NCI-H2227 (cell line): ENCODE results near the gene ROR2.
A peak's percentile ranks its signal among the peaks of the same experiment; 100 is the strongest.
"Not testable (repeated sequence)": the region's sequence is repeated elsewhere in the genome, so short reads cannot be mapped to it uniquely, and the experiment has no call there.

Source experiments
- DNase-seq: peaks from one replicate; lab custom pipeline; 2025; ENCODE audit not compliant: unreplicated experiment; lab: John Stamatoyannopoulos, UW

ROR2 gene

DNA sequence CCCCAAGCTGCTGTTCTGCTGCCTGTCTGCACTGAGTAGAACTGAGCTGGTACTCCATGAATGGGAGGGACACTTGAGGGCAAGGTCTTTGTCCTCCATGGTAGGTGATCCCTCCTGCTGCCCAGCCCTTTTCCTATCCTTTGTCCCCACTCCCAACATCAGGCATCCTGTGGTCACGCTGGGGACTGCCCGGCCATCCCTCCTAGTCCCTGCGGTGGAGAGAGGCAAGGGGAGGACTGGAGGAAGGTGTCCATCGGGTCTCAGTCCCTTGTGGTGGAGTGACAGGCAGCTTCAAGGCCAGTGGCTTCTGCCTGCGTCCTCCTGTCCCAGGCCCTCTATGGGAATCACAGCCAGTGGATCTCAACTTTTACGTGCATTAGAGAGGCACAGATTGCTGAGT, 25.9 kb downstream of the ROR2 start:
- DNase-seq = no peak

DNA sequence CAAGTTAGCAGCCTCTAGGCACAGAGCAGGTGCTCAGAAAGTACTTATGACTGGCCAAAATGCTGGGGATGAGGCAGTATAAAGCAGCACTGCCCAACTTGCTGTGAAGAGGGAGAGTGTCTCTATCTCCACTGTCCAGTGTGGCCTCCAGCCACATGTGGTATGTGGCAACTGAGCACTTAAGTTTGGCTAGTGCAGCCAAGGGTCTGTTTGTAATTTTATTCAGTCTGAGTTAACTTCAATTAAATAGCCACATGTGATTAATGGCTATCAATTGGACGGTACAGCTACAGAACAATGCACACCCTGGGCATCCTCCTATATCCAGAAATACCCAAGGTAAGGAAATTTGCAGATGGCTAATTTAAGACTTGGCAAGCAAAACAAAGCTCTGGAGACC, 26.9 kb downstream of the ROR2 start:
- DNase-seq = no peak

DNA sequence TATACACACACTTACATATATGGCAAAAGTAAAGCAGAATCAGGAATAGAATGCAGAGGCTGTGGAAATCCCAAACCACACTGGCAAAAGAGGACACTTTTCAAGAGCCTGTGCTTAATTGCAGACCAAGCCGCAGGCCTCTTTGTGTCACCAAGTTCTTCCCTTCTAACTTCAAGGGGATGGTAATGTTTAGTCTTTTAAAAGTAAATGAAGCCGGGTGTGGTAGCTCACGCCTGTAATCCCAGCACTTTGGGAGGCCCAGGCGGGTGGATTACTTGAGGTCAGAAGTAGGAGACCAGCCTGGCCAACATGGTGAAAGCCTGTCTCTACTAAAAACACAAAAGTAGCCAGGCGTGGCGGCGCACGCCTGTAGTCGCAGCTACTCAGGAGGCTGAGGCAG, 28.7 kb downstream of the ROR2 start:
- DNase-seq = no peak

DNA sequence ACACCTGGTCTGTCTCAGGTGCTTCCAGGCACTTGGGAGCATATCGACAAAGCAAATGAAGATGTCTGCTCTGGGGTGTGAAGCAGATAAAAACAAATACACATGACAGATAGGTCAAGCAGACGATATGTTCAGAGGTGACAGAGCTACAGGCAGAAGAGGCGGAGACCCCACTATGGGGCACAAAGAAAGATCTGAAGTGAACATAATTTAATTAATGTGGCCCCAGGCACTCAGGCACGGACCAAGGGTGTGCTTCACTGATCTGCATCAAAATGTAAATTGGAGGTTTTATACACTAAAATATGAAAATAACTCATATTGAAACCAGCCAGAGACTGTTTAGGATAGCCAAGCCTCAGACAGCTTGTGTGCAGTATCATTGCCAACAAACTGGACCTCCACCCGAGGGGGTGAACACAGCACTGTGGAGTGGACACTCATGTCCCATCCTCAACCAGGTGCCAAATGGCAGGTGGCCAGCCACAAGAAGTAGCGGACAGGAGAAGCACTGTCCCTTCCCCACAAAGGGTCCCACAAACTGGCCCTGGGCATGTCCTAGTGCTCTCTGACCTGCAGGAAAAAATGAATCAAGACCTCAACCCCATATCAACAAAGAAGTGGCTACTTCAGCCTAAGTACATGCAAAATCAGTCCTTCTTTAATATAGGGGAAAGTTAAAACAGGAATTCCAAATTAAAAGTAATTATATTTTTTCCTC, 29.2 kb downstream of the ROR2 start:
- no peak for DNase-seq

DNA sequence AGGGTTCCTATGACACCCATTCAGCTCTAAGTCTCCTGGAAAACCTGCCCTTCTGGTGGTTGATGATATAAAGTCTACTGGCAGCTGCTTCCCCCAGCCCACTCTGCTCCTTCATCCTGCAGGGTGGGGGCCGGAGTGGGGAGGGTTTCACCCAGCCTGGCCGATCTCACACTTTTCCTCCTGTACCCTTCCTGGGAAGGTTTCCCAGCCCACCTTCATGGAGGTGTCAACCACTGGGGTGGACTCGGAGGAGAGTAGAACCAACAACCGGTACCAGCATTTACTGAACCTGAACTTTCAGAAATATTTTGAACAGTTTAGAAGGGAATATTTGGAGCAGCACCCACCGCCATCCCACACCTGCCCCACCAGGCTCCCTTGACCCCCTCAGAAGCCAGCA, 30.4 kb downstream of the ROR2 start:
- DNase-seq = no peak

DNA sequence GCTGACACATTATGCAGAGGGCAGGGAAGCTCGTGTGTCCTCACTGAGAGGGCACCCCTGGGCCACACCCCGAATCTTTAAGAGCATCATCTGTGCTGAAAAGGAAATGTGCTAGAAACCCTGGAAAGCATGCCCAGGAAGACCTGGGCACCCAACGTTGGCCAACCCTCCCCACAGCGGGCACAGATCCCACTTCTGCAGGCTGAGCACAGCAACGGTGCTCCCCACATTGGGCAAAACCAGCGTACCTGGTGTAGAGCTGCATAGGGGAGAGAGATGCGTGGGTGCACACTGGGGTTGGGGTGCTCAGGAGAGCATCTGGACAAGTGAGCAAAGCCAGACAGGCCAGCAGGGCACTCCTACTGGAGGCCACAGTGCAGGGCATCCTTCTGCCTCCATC, 32.6 kb downstream of the ROR2 start:
- DNase-seq = no peak

DNA sequence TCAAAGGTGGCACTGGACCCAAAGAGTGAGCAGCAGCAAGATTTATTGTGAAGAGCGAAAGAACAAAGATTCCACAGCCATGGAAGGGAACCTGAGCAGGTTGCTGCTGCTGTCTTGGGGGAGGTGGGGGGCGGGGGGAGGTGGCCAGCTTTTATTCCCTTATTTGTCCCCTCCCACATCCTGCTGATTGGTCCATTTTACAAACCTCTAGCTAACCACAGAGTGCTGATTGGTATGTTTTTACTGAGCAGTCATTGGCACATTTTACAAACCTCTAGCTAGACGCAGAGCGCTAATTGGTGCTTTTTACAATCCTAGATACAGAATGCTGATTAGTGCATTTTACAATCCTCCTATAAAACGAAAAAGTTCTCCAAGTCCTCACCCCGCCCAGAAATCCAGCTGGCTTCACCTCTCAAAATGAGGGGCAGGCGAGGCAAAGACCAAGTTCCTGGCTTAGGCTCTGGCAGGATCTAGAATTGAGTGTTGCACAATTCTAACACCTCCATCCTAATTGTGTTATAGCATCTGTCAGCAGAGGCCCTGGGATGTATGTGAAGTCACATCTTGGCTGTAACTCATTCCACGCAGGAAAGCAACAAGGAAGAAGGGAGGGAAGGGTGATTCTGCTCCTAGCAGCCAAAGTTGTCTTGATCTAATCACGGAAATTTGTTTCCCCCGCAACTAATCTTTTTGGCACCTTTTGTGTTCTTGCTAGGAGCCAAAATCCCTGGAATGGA, 34.3 kb downstream of the ROR2 start:
- no peak for DNase-seq

DNA sequence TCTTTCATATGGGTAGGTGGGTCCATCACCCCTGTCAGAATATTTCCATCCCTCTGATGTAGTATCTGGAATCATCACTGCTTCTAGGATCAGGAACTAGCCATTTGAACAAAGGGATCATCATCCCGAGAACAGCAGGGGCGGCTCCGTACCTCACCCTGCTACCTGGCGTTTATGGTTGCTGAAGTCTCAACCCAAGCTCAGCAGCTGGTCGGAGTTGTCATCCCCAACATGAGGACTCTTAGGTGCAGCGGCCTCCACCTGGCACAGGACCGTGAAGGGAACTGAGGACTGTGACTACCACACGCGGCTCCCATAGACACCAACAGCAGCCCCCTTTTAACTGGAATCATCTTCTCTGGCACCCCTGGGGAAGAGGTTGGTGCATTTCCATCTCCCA, 35.1 kb downstream of the ROR2 start:
- no peak for DNase-seq

DNA sequence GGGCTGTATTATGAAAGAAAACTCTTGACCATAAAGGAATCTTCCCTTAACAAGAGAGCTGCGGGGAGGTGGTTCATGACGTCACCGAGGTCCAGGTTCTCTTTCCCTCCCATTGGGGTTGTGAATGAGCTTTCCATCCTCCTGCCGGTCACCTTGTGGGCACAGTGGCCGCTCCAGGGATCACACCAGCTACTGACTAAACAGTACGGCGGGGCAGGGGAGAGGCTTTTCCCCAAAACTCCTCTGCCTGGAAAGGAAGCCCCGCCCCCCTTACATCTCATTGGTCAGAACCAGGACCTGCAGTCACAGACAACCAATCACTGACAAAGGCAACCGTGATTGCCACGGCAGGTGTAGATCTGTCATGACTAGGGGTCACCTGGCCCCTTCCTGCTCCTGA, 35.6 kb downstream of the ROR2 start:
- no peak for DNase-seq

DNA sequence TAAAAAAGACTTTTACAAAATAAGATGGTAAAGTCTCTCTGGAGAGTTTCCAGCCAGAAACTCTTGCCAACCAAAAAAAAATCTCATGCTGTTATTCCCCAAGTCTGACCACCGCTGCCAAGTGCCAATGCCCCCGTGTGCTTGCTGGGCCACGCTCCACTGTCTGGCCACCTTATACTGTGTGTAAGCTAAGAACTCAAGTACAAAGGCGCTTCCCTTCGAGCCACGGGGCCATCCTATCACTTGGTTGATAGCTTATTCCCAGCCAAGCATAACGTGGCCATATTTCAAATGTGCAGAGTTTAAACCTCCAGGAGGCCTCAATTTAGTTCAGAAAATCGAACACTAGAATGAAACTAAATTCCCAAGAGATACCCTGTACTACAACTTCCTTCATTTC, 36.0 kb downstream of the ROR2 start:
- no peak for DNase-seq

DNA sequence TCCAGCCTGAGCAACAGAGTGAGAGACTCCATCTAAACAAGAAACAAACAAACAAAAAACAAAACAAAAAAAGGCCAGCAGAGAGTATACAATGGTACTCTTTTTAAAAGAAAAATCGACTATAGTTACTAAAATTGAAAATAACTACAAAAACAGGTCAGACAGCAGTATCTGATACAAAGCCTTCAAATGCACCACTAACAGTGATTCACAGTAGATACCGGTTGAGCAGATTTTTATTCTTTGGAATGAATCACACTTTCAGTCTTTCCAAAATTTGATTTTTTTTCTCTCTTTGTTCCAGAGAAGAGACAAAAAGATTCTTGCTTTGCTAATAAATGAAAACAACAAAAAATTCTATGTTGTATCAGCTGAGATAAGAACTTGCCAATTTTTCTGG, 36.9 kb downstream of the ROR2 start:
- no peak for DNase-seq

DNA sequence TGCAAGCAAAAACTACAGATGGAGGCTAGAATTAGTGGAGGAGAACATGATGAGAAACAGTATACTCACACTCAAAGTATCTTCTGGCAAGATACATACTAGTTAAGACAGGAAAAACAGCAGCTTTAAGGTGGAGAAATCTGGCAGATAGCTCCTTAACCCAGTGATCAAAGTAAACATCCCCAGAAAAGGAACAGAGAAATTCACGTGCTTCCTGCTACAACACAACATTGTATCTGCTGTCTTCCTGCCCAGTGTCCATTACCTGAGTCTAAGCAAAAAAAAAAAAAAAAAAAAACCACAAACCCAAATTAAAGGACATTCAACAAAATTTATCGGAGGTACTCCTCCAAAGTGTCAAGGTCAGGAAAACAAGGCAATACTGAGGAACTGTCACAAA, 38.4 kb downstream of the ROR2 start:
- no peak for DNase-seq

DNA sequence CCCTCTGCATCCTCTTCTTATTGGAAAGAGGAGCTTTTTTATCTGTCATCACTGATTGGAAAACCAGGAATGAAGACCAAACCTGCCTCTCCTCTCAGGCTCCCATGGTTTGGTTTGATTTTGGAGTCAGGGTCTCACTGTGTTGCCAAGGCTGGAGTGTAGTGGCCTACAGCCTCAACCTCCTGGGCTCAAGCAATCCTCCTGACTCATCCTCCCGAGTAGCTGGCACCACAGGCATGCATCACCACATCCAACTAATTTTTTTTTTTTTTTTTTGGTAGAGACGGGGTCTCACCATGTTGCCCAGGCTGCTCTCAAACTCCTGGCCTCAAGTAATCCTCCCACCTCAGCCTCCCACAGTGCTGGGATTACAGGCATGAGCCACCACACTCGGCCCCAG, 40.8 kb downstream of the ROR2 start:
- not testable (repeated sequence) for DNase-seq

DNA sequence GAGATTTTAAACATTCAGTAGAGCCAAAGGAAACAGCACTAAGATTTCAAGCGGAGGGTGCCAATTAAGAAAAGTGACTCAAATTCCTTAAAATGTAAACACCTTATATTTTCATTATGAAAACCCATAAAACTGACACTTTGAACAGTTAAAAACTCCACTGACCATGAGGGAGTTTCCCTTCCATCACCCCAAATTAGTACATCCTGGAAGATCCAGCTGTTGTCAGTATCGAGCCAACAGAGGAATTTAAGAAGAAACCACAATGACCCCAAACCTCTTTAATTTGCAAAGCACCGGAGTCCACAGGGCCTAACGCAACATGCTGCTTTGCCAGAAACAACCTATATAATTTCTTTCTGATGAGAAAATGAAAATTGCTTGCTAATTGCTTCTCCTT, 41.3 kb downstream of the ROR2 start:
- DNase-seq = no peak

DNA sequence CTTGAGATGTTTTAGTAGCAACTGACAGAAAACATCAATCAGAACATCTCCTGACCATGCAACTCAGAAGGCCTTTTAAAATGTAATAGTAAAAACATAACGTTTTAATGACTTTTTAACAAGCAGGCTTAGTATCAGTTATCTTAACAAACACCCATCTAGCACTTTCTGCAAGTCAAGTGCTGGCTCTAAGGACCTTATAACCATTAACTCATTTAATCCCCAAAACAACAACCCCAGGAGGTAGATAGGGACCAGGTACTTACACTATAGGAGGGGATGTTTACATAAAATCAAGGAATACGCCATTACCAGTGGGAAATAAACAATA, 41.8 kb downstream of the ROR2 start:
- DNase-seq = no peak

DNA sequence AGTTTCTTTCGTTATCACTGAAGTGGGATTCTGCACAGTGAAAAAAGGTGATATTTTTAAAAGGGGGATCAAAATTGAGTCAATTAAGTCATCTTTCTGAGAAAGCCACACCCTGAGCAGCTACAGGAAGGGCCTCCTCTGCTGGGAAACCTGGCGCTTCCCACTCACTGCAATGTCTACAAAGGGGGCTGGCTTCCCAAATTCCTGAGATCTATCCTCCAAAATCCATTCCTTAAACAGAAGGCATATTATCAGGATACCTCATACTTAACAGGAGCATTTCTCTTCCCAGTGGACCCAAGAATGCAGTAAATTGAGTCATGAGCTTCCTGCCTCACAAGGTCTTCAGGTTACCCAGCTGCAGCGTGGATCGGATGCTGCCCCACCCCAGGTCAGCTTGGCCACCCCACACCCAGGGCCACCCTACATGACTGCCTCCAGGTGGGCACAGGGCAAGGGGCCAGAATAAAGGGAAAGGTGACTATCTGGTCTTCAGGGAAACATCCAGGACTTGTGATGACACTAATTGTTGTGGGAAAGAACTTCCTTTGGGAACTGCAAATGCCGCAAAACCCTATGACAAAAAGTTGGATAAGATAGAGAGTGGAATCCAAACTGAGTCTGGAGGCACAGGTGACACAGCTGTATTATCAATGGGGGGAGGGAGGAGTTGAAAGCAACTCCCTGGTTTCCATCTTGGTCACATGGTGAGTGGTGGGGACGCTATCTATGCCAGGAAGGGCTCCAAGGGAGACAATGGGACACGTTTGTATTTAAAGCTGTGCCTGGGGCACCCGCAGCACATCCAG, 42.3 kb downstream of the ROR2 start:
- DNase-seq = no peak

DNA sequence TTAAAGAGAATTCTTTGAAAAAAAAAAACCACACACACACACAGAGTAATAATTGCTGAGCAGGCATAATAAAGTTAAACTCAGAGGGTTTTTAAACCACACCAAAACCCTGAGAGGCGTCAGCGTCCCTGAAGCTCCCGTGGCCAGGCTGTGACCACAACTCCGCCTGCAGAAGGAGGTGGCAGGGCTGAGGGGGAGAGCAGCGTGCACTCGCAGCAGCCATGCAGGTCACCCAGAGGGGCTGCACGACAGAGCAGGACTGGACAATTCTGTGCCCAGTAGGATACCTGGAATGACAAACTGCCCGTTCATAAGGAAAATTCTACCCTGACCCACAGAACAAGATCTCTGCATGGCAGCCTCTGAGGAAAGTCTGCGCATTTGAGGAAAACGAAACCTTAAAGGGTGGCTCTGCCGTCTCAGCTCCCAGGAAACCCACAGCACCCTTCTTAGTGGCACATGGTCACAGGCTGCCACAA, 44.0 kb downstream of the ROR2 start:
- DNase-seq = peak; percentile 16

DNA sequence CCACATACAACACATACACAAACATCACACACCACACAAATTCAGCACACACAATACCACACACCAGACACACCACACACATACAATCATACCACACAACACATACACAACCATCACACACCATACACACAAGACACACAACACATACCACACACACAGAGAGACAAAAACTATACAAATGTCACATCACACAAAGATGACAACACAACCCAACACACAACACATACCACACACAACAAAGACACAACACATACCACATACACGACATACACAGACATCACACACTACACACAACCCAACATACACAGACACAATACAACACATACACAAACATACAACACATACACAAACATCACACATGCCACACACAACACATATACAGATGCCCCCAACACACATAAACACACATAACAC, 44.8 kb downstream of the ROR2 start:
- DNase-seq = no peak

DNA sequence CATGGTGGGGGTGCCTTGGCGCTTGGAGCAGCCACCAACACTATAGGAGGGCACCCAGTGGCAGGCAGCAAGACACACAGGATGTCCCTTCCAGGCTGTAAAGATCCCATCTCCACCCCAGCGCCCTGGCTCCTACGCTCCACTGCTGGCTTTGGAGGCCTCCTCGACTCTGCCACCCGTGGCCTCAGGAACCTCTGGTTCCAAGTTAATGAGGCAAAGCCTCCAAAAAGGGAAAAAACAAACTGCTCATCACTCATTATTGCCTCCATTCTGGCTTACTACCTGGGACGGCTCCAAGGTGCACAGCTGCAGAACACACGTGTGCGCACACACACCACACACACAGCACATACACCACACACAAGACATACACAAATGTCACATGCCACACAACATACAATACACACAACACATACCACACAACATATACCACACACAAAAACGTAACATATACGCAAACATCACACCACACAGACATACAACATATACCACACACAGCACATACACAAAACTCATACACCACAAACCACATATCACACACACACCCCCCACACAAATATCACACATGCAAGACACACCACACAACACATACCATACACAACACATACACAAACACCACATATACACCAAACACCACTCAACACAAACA, 45.3 kb downstream of the ROR2 start:
- no peak for DNase-seq

DNA sequence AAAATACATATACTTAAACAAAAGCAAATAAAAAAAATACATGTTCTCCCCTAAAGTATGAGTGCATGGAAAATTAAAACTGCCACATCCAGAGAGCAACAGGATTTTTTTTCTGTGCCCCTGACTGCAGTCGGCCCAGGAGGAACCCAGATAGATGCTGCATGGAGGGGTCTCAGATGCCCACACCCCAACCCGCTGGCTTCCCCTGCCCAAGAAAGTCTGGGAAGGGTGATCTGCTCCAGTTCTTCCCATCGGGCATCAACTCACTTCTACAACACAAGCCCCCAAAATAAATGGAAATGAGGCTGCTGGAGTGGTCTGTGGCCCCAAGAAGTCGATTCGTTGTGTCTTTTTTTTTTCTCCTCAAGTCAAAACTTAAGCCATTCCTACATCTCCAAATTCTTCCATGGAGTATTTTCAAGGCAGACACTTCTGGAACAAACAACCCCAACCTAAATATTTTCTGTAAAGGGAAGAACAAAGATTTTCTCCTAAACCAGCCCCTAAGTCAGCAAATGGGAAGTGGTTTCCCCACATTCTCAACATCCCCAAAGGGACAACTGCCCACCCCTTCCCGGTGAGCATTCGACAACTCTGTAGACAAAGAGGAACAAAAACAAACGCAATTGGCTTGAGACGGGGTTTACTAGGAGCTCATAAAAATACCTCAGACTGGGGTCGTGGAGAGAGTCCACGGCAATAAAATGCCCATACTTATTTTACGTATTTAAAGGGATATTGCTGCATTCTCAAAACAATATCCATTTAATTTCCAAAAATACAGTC, 46.7 kb downstream of the ROR2 start:
- no peak for DNase-seq
